SJSA1 (cell line): Measurements from ENCODE around the gene KPNA5. TPM values are rescaled to one million over a fixed set of nuclear protein-coding genes. Genes with fewer than 3 reads are reported as not detected.
"Not testable (repeated sequence)": the region's sequence is repeated elsewhere in the genome, so short reads cannot be mapped to it uniquely, and the experiment has no call there.

Experiments
- DNase-seq, 2 experiments: peaks; one replicate each; pipeline ENCODE4 v3.0.0-alpha.2; 2015 to 2020; ENCODE audit warnings: low spot score in 2 of 2, low read depth in 1 of 2
- H3K27ac ChIP-seq: fragments of 250-450 bp; sonication (Bioruptor Pico); 2 replicates; pipeline ENCODE4 v1.5.1; 2020; ENCODE audit warnings: mild to moderate bottlenecking, moderate library complexity
- H3K27me3 ChIP-seq: fragments of 250-450 bp; sonication (Bioruptor Pico); replicated peaks from 2 replicates; pipeline ENCODE4 v1.5.1; 2020; ENCODE audit warnings: mild to moderate bottlenecking, moderate library complexity
- H3K36me3 ChIP-seq: fragments of 250-450 bp; sonication (Bioruptor Pico); 2 replicates; pipeline ENCODE4 v1.5.1; 2020; ENCODE audit warnings: mild to moderate bottlenecking
- H3K4me1 ChIP-seq: fragments of 250-450 bp; sonication (Bioruptor Pico); replicated peaks from 2 replicates; pipeline ENCODE4 v1.6.1; 2021; ENCODE audit warnings: mild to moderate bottlenecking
- H3K4me3 ChIP-seq: fragments of 250-450 bp; sonication (Bioruptor Pico); 2 replicates; pipeline ENCODE4 v1.5.1; 2020; ENCODE audit warnings: mild to moderate bottlenecking
- H3K9me3 ChIP-seq: fragments of 250-450 bp; sonication (Bioruptor Pico); replicated peaks from 2 replicates; pipeline ENCODE4 v1.5.1; 2020; ENCODE audit warnings: mild to moderate bottlenecking
- total RNA-seq: library from RNA; depleted of rRNA; stranded (reverse); fragments of >200 nt; shearing (Covaris generic); gene quantifications from 2 replicates; pipeline ENCODE4 v1.2.3, GENCODE V29; 2014; rRNA removed

Gene KPNA5
- total RNA-seq: 7.2 and 7.3 TPM in 2 replicates

DNA sequence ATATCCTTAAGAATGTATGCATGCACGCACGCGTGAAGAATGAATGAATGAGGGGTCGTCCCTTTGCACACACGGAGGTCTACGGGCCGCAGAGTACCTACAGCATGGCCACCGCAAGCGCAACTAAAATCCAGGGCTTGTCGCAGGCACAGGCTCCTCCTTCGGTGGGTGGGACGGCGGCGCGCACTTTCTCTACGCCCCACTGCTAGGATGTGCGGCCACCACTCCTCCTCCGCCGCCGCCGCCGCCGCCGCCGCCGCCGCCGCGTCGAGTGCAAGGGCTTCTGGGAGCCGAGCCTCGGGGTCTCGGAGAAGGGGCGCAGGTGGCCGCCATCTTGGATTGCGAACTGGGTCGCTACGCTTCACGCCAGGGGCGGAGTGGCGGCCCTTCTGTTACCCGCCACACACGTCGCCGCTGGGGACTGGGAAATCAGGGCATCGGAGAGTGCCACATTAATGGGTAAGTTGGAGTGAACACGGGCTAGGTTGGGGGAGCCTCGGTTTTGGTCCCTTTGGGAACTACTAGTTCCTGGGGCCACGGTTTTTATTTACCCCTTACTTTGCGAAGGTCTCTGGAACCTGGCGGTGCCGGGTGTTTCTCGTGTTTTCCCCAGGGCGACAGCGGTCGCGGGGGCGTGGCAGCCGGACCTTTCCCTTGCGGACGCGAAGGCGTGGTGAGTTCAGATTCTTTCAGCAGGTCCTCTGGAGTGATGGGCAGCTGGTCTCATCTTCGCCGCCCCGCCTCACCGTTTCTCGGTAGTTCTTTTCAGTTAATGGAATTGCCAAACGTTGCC lies at the start of gene KPNA5:
TSS of gene KPNA5 (plus strand) at position 332 of the 793 bp plus-strand sequence. CDS start at position 456, 124 bp downstream.
- H3K4me3 ChIP-seq: peak within 1 kb of the TSS; percentile 58
- peak; percentile 89 to 91 for DNase-seq
- peak within 1 kb of the TSS; percentile 35 for H3K27ac ChIP-seq
- no peaks in the 10 kb centered on the region for H3K36me3 ChIP-seq
- H3K27me3 ChIP-seq: no peaks in the 10 kb centered on the region
- H3K9me3 ChIP-seq: no peaks in the 10 kb centered on the region
- peaks cover 8% of the 10 kb centered on the region for H3K4me1 ChIP-seq

DNA sequence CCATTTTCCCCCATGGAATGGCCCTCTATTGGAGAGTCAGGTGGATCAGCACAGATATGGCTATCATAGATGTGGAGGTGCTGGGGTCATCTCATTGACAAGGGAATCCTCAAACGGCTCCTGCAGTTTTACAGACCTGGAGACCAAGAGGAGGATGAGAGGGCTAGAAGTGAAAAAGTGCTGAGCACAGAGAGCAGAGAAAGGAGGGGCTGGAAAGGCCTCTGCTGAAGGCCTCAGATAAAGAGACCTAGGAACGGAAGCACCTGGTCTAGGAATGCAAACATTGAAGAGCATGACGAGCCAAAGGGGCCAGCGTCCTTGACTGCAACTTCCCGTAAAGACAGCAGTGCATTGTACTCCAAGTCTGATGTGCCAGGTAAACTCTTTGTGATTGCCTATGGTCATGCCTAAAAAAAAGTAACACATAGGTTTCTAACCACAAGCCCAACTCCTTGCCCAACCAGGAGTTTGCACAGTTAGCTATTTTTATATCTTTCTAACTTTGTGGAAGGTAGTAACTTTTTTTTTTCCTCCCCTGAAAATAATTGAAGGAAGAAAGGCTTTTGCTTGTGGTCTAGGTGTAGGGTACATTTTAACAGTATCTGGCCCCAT lies 49.5 kb upstream of the KPNA5 start:
- no peaks in the 10 kb centered on the region for H3K9me3 ChIP-seq
- no peak overlapping the region for H3K27ac ChIP-seq
- DNase-seq: no peak
- H3K27me3 ChIP-seq: no peaks in the 10 kb centered on the region
- H3K4me1 ChIP-seq: no peaks in the 10 kb centered on the region
- no peak overlapping the region for H3K4me3 ChIP-seq
- peaks cover 14% of the 10 kb centered on the region for H3K36me3 ChIP-seq

GRCh38 chr6:116633685-116634084 lies 47.3 kb upstream of the KPNA5 start:
- Histone ChIP-seq H3K4me1 (no peaks in the 10 kb centered on the region), H3K9me3 (no peaks in the 10 kb centered on the region), H3K27me3 (no peaks in the 10 kb centered on the region), H3K27ac (no peak overlapping the region), H3K36me3 (peaks cover 21% of the 10 kb centered on the region), H3K4me3 (no peak overlapping the region)
- DNase-seq: no peak

- no peaks in the 10 kb centered on the region for H3K4me1 ChIP-seq
- no peaks in the 10 kb centered on the region for H3K9me3 ChIP-seq
- H3K27me3 ChIP-seq: no peaks in the 10 kb centered on the region
- no peak for DNase-seq
- peaks cover 32% of the 10 kb centered on the region for H3K36me3 ChIP-seq
- H3K27ac ChIP-seq: no peak overlapping the region
- H3K4me3 ChIP-seq: no peak overlapping the region
Observed at GRCh38 chr6:116648156-116648555, 32.9 kb upstream of the KPNA5 start.

DNA sequence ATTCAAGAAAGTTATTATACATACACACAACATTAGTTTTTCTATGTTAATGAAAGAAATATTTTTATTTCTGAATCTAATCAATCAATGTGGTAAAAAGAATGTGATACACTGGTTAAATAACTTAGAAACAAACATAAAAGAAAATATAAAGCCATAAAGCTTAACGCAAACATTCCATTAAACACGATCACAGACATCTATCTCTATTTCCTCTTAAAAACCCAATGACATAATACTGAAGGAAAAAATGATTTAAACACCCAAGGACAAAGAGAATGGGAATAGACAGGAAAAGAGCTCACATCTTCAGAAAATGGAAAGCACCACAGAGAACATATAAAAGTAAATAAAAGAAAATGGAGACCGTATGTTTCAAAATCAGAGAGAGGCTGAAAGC lies 31.9 kb upstream of the KPNA5 start:
- H3K27me3 ChIP-seq: no peaks in the 10 kb centered on the region
- H3K4me3 ChIP-seq: no peak overlapping the region
- DNase-seq: no peak
- H3K36me3 ChIP-seq: peaks cover 32% of the 10 kb centered on the region
- no peaks in the 10 kb centered on the region for H3K9me3 ChIP-seq
- no peak overlapping the region for H3K27ac ChIP-seq
- H3K4me1 ChIP-seq: no peaks in the 10 kb centered on the region

GRCh38 chr6:116651916-116652315 lies 29.1 kb upstream of the KPNA5 start:
- no peak overlapping the region for H3K27ac ChIP-seq
- no peaks in the 10 kb centered on the region for H3K27me3 ChIP-seq
- no peaks in the 10 kb centered on the region for H3K9me3 ChIP-seq
- H3K4me1 ChIP-seq: no peaks in the 10 kb centered on the region
- H3K36me3 ChIP-seq: peaks cover 35% of the 10 kb centered on the region
- no peak overlapping the region for H3K4me3 ChIP-seq
- DNase-seq: no peak

DNA sequence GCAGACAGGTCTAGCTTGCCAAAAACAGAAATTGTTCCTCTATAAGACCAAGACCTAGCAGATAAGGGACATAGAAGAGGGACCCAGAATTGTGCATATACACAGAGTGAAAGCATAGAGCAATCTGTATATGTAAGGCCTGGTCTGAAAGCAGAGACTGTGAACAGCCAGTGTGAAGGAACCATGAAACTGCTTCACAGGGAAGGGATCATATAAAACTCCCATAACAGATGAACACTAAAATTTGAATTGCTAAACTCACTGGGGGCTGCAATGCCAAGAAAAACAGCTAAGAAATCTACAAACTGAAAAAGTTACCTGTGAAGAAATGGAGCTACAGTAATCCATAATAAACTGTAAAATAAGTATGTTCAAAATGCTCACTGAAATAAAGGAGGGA lies 19.4 kb upstream of the KPNA5 start:
- no peak overlapping the region for H3K4me3 ChIP-seq
- H3K36me3 ChIP-seq: peaks cover 21% of the 10 kb centered on the region
- H3K9me3 ChIP-seq: no peaks in the 10 kb centered on the region
- DNase-seq: no peak
- H3K27ac ChIP-seq: no peak overlapping the region
- H3K27me3 ChIP-seq: no peaks in the 10 kb centered on the region
- H3K4me1 ChIP-seq: no peaks in the 10 kb centered on the region; the same call in 1 of the 2 replicates

DNA sequence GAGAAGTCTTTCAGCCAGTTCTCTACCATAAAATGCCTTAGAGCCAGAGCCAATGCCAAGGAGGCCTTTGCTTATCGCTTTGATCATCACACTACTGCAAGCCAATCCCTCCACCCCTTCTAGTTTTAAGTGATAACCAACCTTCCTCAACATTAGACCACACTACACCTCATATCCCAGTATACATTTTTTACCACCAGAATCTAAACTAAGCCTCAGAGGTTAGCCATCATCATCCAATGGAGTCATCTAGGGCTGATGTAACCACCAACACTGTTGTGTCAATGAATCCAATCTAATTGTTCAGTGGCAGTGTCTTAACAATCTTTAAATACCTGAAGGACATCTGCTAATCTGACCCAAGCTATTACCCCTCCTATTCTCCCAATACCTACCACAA lies 18.8 kb upstream of the KPNA5 start:
- no peaks in the 10 kb centered on the region; the same call in 1 of the 2 replicates for H3K4me1 ChIP-seq
- H3K27me3 ChIP-seq: no peaks in the 10 kb centered on the region
- no peak for DNase-seq
- H3K9me3 ChIP-seq: no peaks in the 10 kb centered on the region
- H3K36me3 ChIP-seq: peaks cover 16% of the 10 kb centered on the region; the same call in 1 of the 2 replicates
- no peak overlapping the region for H3K4me3 ChIP-seq
- no peak overlapping the region for H3K27ac ChIP-seq

GRCh38 chr6:116663308-116663707 lies 17.7 kb upstream of the KPNA5 start:
- H3K36me3 ChIP-seq: peaks cover 11% of the 10 kb centered on the region
- no peaks in the 10 kb centered on the region; the same call in 1 of the 2 replicates for H3K4me1 ChIP-seq
- no peak overlapping the region for H3K4me3 ChIP-seq
- no peaks in the 10 kb centered on the region for H3K9me3 ChIP-seq
- H3K27me3 ChIP-seq: no peaks in the 10 kb centered on the region
- no peak overlapping the region for H3K27ac ChIP-seq
- no peak for DNase-seq

DNA sequence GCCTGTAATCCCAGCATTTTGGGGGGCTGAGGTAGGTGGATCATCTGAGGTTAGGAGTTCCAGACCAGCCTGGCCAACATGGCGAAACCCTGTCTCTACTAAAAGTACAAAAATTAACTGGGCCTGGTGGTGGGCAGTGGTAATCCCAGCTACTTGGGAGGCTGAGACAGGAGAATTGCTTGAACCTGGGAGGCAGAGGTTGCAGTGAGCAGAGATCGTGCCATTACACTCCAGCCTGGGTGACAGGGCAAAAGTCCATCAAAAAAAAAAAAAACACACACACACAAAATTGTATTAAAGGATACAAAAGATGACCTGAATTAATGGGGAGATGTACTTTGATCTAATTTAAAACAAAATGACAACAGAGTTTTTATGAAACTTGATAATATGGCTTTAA lies 16.8 kb upstream of the KPNA5 start:
- H3K4me1 ChIP-seq, DNase-seq, H3K4me3 ChIP-seq, H3K27ac ChIP-seq, H3K9me3 ChIP-seq, H3K27me3 ChIP-seq: not testable (repeated sequence)
- peaks cover 11% of the 10 kb centered on the region for H3K36me3 ChIP-seq

DNA sequence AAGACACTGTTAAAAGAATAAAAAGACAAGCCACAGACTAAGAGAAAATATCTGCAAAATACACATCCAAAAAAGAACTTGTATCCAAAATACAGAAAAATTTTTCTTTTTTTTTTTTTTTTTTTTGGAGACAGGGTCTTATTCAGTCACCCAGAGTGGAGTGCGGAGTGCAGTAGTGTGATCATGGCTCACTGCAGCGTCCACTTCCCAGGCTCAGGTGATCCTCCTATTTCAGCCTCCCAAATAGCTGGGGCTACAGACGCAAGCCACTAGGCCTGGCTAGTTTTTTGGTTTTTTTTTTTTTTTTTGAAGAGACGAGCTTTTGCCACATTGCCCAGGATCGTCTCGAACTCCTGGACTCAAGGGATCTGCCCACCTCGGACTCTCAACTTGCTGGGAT lies 15.5 kb upstream of the KPNA5 start:
- H3K4me3 ChIP-seq: no peak overlapping the region
- no peak overlapping the region for H3K27ac ChIP-seq
- H3K36me3 ChIP-seq: peaks cover 4% of the 10 kb centered on the region
- no peaks in the 10 kb centered on the region; the same call in 1 of the 2 replicates for H3K9me3 ChIP-seq
- H3K27me3 ChIP-seq: no peaks in the 10 kb centered on the region
- H3K4me1 ChIP-seq: no peaks in the 10 kb centered on the region; the same call in 1 of the 2 replicates
- DNase-seq: no peak

GRCh38 chr6:116666869-116667268 lies 14.1 kb upstream of the KPNA5 start:
- no peak for DNase-seq
- H3K36me3 ChIP-seq: peaks cover 4% of the 10 kb centered on the region
- no peaks in the 10 kb centered on the region for H3K27me3 ChIP-seq
- no peak overlapping the region for H3K4me3 ChIP-seq
- no peaks in the 10 kb centered on the region; the same call in 1 of the 2 replicates for H3K9me3 ChIP-seq
- no peaks in the 10 kb centered on the region; the same call in 1 of the 2 replicates for H3K4me1 ChIP-seq
- H3K27ac ChIP-seq: no peak overlapping the region

- Histone ChIP-seq H3K9me3 (no peaks in the 10 kb centered on the region; the same call in 1 of the 2 replicates), H3K27me3 (no peaks in the 10 kb centered on the region), H3K4me3 (peak overlapping the region; percentile 77), H3K36me3 (peaks cover 4% of the 10 kb centered on the region), H3K4me1 (no peaks in the 10 kb centered on the region; the same call in 1 of the 2 replicates), H3K27ac (no peak overlapping the region)
- no peak for DNase-seq
Observed at GRCh38 chr6:116667623-116668022, 13.4 kb upstream of the KPNA5 start.

DNA sequence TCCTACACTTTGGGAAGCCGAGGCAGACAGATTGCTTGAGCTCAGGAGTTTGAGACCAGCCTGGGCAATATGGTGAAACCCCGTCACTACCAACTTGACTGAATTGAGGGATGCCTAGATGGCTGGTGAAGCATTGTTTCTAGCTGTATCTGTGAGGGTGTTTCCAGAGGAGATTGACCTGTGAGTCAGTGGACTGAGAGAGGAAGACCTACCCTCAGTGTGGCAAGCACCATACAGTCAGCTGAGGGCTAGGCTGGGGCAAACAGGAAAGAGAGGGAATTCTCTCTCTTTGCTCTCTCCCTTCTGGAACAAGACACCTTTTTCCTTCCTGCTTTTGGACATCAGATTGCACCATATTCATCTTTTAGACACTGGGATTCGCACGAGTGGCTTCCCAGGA lies 8.7 kb upstream of the KPNA5 start:
- Histone ChIP-seq H3K36me3 (peaks cover 4% of the 10 kb centered on the region), H3K27ac (no peak overlapping the region), H3K4me3 (no peak overlapping the region), H3K27me3 (no peaks in the 10 kb centered on the region), H3K4me1 (no peaks in the 10 kb centered on the region), H3K9me3 (no peaks in the 10 kb centered on the region; the same call in 1 of the 2 replicates)
- DNase-seq: no peak
